GDM1 (cell line): ENCODE results near the gene SLC15A3.

Experiments used
- DNase-seq: peaks from one replicate; lab custom pipeline; 2025; lab: John Stamatoyannopoulos, UW

The SLC15A3 gene

GRCh38 chr11:60889869-60890311, 62.1 kb downstream of the SLC15A3 start:
- no peak for DNase-seq

- peak; percentile 49 for DNase-seq
Observed at GRCh38 chr11:60887556-60887955, 64.4 kb downstream of the SLC15A3 start.
